Measurements from ENCODE around the gene HDAC10.

DNA sequence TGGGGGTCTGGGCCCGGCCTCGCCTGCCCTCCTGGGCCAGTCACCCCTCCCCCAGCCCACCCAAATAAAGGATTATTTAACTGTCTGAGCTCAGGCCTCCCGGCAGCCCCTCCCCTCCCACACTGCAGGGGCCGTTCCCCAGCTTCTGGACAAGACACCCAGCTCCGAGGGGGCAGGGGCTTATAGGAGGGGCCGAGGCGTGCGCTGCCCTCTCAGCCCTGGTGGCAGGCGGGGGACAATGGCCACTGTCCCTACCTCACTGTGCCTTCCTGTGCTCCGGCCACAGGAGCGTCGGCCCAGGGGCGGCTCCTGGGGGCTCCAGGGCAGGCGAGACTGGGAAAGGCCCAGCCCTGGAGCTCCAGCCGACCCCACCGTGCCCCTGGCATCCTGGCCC is 52.4 kb downstream of the HDAC10 start:
- TF ChIP-seq EP300 (IDR thresholded peaks at IDR 0.05), result no peak
- TF ChIP-seq POLR2A (IDR thresholded peaks at IDR 0.05; ENCODE audit: low read depth), result no peak
- TF ChIP-seq, protein P1, sequence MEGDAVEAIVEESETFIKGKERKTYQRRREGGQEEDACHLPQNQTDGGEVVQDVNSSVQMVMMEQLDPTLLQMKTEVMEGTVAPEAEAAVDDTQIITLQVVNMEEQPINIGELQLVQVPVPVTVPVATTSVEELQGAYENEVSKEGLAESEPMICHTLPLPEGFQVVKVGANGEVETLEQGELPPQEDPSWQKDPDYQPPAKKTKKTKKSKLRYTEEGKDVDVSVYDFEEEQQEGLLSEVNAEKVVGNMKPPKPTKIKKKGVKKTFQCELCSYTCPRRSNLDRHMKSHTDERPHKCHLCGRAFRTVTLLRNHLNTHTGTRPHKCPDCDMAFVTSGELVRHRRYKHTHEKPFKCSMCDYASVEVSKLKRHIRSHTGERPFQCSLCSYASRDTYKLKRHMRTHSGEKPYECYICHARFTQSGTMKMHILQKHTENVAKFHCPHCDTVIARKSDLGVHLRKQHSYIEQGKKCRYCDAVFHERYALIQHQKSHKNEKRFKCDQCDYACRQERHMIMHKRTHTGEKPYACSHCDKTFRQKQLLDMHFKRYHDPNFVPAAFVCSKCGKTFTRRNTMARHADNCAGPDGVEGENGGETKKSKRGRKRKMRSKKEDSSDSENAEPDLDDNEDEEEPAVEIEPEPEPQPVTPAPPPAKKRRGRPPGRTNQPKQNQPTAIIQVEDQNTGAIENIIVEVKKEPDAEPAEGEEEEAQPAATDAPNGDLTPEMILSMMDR (IDR thresholded peaks at IDR 0.05), result no peak
